HG02840 (cell line): ENCODE measurements around the gene DDX20.

ENCODE experiments used
- ATAC-seq: cut with Tn5 transposase; IDR thresholded peaks from one replicate; pipeline ENCODE4 v1.9.1; 2021; ENCODE audit warnings: mild to moderate bottlenecking, moderate library complexity, moderate number of reproducible peaks; ENCODE audit not compliant: unreplicated experiment, low FRiP score

The DDX20 gene

DNA sequence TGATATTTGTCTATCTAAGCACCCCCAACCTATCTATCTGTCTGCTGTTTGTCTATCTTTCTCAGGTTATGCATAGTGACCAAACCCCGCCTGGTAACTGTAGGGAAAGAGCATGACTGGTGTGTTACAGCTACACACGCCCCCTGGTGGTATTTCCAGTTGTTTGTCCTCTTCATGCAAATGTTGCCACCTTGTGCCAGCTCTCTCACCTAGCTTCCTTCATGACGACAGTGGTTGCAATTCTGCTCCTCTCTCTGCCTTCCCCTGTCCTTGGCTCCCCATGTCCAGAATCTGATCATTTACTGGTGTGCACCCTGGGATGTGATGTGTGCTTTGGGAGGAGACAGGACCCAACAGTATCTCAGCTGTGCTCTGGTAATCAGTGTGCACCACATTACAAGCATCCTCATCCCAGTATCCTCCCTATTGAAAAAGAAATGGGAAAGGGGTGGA is 8.4 kb upstream of the DDX20 start:
- no peak for ATAC-seq

DNA sequence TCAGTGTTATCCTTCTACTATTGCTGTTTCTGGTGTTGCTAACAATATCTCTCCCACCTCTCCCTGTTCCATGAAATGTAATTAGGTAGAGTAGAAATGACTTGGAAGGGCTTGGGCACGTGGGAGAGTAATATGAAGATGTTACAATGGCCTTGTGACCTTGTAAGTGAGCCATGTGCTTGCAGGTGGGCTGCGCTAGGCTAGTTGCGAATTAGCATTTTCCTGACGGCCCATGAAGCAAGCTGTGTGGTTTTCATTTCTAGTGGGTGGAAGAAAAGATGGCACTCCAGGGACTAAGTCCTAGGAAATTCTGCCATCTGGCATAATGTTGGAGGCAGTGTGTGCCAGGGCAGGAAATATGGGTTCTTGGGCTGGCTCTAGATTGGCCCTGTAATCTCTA is 7.8 kb upstream of the DDX20 start:
- no peak for ATAC-seq

DNA sequence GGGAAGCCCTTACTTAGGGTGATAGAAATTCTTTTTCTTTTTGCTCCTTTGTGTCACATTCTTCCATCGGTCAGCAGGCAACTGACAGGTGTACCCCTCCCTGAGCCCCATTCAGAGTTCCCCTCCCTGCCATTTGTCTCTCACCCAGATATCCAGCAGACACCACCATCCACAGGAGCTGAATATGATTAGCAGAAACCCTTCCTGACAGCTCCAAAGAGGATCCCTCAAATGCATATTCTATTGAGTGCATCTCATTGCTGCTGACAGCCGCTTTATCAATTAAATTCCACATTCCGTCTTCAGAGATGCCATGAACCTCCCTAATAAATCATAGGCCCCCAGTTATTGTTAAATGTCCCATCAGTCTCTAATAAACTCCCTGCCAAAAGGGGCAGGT is 6.1 kb upstream of the DDX20 start:
- no peak for ATAC-seq

DNA sequence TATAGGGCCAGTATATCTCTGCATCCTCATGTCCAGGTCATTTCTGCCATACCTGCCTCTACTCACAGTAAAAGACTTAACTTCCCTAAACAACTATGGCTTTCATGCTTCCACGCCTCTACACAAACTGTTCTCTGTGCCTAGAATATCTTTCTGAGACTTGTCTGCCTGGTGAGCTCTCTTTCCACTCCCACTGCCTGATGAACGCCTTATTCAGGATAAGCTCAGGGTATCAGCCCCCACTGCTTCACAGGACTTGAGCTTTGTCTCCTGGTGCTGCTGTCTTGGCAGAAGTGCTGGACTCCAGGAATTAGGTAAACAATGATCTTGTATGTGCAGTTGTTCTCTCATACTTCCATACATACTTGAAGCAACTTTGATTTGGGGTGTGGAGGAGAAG is 4.8 kb upstream of the DDX20 start:
- no peak for ATAC-seq

DNA sequence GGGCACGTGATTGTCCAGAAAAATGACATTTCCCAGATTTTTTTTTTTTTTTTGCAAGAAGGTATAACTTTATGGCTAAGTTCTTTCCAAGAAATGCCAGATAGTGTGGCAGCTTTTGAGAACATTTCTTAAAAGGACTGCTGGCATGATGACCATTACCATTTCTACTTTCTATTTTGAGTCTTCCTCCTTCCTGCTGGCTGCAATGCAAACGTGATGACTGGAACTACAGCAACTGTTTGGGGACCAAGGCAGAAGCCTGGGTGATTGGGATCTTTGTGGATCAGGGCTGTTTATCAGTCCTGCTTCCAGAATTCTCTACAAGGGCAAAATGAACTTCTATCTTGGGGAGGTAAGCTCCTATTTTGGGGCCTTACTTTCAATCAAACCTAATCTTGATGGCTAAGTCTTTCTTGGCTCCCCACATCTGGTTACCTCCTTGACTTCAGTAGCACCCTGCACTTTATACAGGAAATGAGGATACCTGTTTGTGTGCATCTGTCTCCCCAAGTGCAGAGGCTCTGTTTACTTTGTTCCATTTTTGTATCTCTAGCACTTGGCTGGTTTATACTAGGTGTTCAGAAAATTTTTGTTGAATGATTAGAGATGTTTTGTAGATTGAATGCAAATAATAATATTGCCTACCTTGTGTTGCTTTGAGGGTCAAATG is 3.7 kb upstream of the DDX20 start:
- ATAC-seq, result no peak

DNA sequence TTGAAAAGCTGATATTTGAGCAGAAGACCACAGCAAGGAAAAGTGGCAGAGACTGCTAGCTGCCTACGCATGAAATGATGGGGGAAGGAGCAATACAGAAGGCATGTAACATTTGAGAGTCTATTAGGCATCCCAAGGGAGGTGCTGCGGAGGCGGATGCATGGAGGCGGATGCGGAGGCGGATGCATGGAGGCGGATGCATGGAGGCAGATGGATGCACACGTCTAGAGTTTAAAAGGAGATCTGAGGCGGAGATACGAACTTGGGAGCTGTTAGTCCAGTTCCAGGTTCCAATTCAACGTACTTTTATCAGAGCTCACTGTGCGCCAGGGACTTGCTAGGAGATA is 744 bp upstream of the DDX20 start:
- ATAC-seq, result no peak

DNA sequence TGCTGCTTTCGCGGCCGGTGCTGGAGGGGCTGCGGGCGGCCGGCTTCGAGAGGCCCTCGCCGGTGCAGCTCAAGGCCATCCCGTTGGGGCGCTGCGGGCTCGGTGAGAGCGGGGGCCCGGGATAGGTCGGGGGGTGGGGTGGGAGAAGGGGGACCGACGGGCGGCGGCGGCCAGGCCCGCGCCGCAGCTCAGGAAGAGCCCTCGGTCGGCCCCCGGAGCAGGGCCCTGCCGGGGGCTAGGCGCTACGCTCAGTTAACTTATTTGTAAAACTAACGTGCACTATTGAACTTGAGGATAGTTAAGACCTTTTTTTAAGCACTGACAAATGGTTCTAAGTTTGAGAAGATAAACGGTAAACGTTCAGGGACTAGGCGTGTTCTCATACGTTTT is 418 bp downstream of the DDX20 start:
- no peak for ATAC-seq

DNA sequence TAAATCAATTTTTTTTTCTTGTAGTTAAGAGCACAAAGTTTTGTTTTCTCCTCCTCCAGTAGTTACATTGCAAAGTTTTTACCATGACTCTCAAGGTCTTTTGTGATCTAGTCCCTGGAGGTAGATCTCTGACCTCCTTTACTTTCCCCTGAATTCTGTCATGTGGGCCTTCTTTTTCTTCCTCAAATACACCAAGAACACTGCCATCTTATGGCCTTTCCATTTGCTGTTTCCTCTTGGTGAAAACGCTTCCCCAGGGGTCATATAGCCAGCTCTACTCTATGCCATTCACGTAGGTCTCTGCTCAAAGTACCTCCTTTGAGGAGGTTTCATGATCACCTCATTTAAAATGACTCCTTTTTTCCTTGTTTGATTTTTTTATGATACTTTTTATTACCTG is 2.7 kb downstream of the DDX20 start:
- ATAC-seq, result no peak

DNA sequence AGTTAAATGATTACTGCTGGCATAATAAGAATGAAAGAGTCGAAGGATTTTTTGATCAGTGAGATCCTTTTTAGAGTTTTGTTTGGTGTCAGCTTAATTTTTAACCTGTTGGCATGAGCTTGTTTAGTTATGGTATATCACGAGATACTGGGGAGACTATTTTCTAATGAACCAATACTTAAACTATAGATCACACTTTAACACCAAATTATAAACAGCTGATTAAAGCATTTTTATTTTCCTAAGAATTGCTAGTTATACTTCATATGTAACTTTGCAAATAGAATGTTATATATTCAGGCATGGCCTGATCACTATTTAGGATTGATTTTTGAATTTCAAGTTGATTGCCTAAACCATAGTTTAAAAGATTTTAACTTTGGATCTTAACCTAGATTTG is 6.0 kb downstream of the DDX20 start:
- no peak for ATAC-seq

DNA sequence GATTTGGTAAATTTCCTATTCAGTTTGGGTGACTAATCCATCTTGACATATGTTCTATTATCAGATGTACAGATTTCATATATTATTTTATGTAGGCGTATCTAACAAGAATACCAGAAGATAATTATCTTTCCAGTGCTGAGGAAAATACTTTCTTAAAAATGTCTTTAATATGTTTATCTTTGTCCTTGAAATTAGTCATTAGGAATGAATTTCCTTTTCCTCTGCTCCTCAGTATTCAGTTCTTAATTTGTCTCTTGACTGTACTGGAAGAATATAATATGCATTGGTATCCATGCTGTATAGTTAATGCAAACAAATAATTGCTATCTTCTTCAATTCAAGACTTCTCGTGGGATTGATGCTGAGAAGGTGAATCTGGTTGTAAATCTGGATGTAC is 6.6 kb downstream of the DDX20 start:
- ATAC-seq, result no peak

DNA sequence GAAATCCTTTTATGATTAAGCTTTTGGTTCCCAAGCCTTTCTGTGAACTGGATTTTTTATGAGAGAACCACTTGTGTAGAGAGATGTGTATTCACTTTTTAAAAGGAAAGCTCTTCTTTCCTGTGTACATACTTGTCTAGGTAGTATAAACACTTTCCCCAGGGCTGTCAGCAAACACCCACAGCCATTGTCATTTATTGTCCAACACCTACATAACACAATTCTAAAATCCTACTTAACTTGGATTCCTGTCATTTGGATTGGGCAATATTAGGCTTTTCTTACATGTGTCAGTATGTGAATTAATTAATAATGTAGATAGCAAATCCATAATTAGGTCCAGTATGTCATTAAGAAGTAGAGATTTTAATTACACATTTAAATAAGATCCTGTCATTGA is 12.3 kb downstream of the DDX20 start:
- no peak for ATAC-seq

DNA sequence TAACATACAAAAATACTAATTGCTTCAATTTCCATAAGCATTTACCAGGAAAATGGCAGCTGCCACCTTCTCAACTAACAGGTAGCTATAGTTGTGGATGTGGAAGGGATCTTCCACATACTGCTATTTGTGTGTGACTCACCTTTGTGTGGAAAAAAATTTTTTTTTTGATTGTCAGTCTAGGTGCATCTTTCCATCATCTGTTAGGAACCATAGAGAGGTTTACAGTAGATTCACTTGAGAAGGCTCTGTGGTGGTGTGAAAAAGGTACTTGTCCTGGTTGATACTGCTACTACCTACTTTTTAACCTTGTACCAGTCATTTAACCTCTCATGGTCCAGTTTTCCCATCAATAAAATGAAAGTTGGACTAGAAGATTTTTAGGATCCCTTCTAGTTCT is 12.9 kb downstream of the DDX20 start:
- ATAC-seq, result no peak

DNA sequence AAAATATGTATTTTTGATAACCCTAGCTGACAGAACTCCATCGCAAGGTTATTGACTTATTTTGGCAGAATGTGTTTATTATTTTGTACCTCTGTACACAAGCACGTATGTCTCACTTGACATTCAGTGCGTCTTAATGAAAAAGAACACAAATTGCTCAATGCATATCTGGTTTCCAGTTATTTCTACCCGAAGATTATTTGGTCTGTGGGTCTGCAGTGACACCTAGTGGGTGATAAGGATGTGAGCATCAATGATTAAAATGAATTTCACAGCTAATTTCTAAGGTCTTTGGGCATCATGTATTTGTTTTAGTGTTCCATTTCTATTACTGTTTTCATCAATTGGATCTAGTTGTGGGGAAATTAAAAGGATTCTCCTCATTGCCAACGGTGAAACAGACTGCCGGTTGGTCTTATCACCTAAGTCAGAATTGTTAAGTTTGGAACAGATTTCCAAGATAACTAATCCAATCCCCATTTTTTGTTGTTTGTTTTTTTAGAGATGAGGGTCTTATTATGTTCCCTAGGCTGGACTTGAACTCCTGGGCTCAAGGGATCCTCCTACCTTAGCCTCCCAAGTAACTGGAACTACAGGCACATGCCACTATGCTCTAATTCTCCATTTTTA is 13.9 kb downstream of the DDX20 start:
- ATAC-seq, result no peak

DNA sequence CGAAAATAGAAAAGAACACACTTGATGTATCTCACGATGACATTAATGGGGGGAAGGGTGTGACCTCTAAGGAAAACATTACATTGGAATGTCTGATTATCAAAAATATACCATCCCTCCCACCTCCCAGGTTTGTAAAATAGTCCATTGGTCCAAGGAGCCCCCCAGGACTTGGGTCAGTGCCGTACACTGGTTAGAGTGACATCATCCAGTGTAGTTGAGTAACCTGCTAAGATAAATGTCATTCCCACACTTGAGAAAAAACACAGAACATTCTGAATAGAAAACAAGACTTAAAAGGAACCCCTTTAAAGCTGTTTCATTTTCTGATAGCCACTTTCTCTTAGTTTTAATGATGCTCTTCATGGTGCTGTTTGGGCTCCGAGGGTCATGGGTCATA is 15.2 kb downstream of the DDX20 start:
- no peak for ATAC-seq

DNA sequence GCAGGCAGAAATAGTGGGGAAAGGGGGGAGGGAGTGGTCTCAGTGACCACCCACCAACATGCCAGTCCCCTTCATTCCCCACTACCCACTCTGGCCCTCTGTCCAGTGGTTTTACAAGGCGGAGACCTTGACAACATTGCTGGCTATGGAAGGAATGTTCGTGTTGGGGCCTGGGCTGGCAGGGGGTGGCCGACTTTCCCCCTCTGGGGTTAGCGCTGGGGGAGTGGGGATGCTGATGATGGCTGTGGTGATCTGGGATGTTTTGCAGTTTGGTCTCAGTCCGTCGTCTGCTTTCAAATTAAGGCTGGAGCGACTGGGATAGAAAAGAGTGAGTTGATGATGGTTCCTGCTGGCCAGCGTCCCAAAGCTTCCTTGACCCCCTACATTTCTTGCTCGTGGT is 20.3 kb downstream of the DDX20 start:
- no peak for ATAC-seq

DNA sequence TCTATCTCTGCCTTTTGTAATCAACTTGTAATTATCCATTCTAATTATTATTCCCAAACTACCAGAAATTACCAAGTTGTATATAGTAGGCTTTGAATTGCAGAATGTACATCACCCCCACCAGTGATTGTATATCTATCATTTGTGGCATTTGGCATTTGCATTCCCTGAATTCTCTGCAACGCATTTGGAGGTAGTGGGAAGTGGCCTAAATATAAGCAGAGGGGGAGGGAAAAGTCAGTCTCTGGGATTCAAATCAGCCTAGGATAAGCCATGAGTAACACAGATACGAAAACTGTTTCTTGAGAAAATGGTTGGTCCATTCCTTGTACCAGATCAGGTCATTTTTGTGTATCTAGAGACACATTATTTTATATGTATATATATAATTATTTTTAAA is 20.7 kb downstream of the DDX20 start:
- ATAC-seq, result no peak

DNA sequence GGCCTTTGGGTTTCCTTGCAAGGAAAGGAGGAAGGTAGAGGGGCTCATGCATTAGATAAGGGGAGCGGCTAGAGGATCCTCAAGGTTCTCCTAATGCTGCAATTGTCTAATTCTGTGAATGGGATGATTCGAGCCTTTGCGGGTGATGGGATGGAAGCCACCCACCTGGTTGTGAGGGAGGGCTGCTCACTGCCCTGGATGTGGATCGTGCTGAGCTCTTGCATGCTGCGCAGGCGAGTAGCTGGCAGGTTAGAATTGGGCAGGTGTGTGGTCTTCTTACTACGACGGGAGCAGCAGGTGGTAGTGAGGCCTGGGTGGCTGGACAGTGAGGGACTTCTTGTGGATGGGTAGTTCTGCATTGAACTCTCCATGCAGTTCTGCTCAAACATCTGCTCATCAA is 21.2 kb downstream of the DDX20 start:
- no peak for ATAC-seq

DNA sequence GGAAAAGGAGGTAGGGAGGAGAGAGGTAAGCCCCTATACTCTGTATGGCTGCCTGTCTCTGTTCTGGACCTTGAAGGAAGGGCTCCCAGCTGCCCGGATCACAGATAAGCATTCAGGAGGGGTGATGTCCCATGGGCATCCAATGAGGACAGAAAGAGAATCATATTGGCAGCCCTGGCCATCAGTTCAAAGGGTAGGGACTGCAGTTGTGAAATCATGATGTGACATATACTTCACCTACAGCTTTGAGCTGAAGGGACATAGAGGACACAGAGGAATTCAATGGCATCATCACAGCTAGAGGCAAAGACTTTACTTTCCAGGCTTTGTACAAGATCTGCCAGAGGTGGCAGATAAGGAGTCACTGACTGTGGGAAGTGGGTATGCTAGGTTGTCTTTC is 21.6 kb downstream of the DDX20 start:
- ATAC-seq, result no peak

DNA sequence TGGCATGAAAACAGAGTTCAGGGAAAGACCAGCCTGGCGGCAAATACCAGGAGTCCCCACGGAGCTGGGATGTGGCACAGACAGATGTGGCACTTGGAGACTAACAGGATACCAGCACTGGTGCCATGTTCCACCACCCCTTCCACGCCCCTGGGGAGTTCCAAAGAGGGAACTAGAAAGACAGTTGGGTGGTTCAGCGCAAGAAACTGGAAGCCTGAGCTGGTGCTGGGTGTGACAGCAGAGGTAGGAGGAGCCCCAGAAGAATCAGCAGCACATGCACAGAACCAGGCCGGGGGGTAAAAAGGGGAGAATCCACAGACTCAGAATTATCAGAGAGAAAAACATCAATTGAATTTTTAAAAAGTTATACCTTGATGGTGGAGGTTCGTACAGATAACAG is 22.4 kb downstream of the DDX20 start:
- no peak for ATAC-seq

DNA sequence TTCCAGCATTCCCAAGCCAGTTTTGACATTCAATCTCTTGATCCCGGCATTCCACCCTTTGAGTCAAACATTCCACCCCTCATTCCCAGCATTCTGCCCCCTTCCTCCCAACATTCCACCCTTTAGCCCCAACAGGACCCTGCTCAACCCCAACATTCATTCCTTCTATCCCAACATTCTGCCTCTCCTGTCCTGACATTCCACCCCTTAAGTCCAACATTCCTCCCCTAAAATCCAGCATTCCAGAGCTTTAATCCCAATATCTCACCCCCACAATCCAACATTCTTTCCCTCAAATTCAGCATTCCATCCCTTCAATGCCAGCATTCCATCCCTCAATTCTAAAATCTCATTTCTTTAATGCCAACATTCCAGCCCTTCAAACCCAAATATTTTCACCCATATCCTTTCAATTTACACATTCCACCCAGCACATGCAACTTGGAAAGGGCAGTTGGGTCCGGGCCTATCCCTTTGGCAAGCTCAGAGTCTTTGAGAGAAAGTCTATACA is 22.9 kb downstream of the DDX20 start:
- ATAC-seq, result no peak

DNA sequence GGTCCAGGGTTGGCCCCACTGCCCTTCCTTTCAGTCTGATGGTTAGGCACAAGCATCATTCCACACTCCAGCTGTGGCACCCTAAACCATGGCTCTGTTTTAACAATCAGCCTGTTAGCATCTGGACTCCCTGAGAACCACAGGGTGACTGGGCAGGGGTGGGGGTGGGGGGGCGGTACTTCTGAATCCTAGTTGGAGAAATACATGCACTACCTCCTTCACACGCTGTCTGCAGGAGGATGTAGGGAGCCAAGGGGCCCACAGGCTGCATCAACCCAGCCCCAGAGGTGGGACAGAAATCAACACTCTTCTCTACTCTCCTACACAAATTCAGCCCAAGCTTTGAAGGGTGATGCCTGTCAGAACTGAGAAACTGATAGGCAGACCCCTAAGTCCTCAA is 23.8 kb downstream of the DDX20 start:
- no peak for ATAC-seq

DNA sequence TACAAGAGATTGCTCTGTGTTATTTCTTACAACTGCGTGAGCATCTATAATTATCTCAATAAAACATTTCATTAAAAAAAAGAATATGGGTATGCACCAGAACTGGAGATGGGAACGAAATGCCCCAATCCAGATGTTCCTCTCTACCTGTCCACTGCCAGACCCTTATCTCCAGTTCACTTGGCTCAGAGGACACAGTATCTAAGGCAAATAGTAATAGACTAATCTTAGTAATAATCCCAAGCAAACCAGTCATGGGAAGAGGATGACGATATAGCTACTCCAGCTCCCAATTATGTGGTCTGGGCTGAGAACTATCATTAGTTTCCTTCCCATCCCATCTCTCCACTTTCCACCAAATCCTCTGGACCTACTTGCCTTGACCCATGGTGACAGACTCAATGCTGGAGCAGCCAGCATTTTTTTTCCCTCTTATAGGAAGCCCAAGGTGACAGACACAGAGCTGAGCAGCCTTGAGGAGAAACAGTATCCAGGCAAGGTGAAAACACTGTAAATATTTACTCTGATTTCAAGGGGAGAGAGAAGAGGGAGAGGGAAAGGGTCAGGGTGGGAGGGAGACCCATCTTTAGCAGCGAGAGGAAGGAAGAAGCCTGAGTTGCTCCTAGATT is 28.7 kb downstream of the DDX20 start:
- ATAC-seq, result no peak
